HL-60/S4 treated with retinoic acid at 250 ng/mL for 4 days and 3 days (cell line): ENCODE results near the gene SERGEF.

Experiments used
- in situ Hi-C: fragments of 300-500 bp; cut with MboI; formaldehyde crosslinking; loops from 2 replicates; pipeline ENCODE4 v1.7.0; 2022; ENCODE audit warnings: low sequenced_read_pairs

The SERGEF gene

GRCh38 chr11:18012906-18013781 is at the start of gene SERGEF:
SERGEF (minus strand) TSS chr11:18013047; CDS start chr11:18013010, 37 bp downstream.
- in situ Hi-C loops = no loop called here

GRCh38 chr11:18061351-18061750 is 48.5 kb upstream of the SERGEF start:
- in situ Hi-C loops = no loop called here

GRCh38 chr11:18056561-18057181 is 43.8 kb upstream of the SERGEF start:
- in situ Hi-C loops = no loop called here

GRCh38 chr11:18054511-18055103 is 41.8 kb upstream of the SERGEF start:
- in situ Hi-C loops = no loop called here

- in situ Hi-C loops = no loop called here
Observed at GRCh38 chr11:18050848-18051247, 38.0 kb upstream of the SERGEF start.

- in situ Hi-C loops = no loop called here
Observed at GRCh38 chr11:18046116-18046777, 33.4 kb upstream of the SERGEF start, which contains the start of gene TPH1. TPH1 (minus strand) TSS chr11:18046269; CDS start chr11:18040762, 5,507 bp downstream.

GRCh38 chr11:18036456-18036855 is 23.6 kb upstream of the SERGEF start:
- in situ Hi-C loops = no loop called here

GRCh38 chr11:18027475-18027874 is 14.6 kb upstream of the SERGEF start:
- in situ Hi-C loops = no loop called here

GRCh38 chr11:18022419-18022818 is 9.6 kb upstream of the SERGEF start:
- in situ Hi-C loops = no loop called here

- in situ Hi-C loops = no loop called here
Observed at GRCh38 chr11:18019650-18020049, 6.8 kb upstream of the SERGEF start.

- in situ Hi-C loops = no loop called here
Observed at GRCh38 chr11:18016789-18017188, 3.9 kb upstream of the SERGEF start.

- in situ Hi-C loops = no loop called here
Observed at GRCh38 chr11:18014876-18015275, 2.0 kb upstream of the SERGEF start.

GRCh38 chr11:18013790-18014507 is 1.1 kb upstream of the SERGEF start:
- in situ Hi-C loops = no loop called here

- in situ Hi-C loops = no loop called here
Observed at GRCh38 chr11:18012122-18012905, 533 bp downstream of the SERGEF start.

GRCh38 chr11:18011633-18012032 is 1.2 kb downstream of the SERGEF start:
- in situ Hi-C loops = no loop called here

GRCh38 chr11:18010977-18011586 is 1.8 kb downstream of the SERGEF start:
- in situ Hi-C loops = no loop called here

GRCh38 chr11:18010121-18010670 is 2.7 kb downstream of the SERGEF start:
- in situ Hi-C loops = no loop called here

GRCh38 chr11:18005376-18006129 is 7.3 kb downstream of the SERGEF start:
- in situ Hi-C loops = no loop called here
